H9 (cell line): ENCODE results near the gene PLGRKT. TPM values are rescaled to one million over a fixed set of nuclear protein-coding genes. Genes with fewer than 3 reads are reported as not detected.

Experiments
- DNase-seq: peaks from one replicate; pipeline ENCODE4 v3.0.0-alpha.2; 2017
- H2AFZ ChIP-seq: one replicate; pipeline ENCODE4 v1.6.1; 2013; ENCODE audit warnings: mild to moderate bottlenecking, low read length, control low read depth, moderate library complexity
- H2AK5ac ChIP-seq: 2 replicates; pipeline ENCODE4 v1.6.1; 2013; ENCODE audit warnings: low read length, control low read depth, mixed read lengths; ENCODE audit not compliant: insufficient read length
- H2BK120ac ChIP-seq: one replicate; pipeline ENCODE4 v1.6.1; 2013; ENCODE audit warnings: low read depth, mild to moderate bottlenecking, low read length, control low read depth, inconsistent platforms; ENCODE audit not compliant: poor library complexity, severe bottlenecking
- H2BK12ac ChIP-seq: 2 replicates; pipeline ENCODE4 v1.6.1; 2013; ENCODE audit warnings: low read length, control low read depth, mixed read lengths, low read depth; ENCODE audit not compliant: insufficient read length
- H2BK15ac ChIP-seq: 2 replicates; pipeline ENCODE4 v1.6.1; 2013; ENCODE audit warnings: low read depth, low read length, control low read depth
- H2BK20ac ChIP-seq: one replicate; pipeline ENCODE4 v1.6.1; 2013; ENCODE audit warnings: low read depth, mild to moderate bottlenecking, low read length, control low read depth, inconsistent platforms; ENCODE audit not compliant: poor library complexity, severe bottlenecking
- H2BK5ac ChIP-seq: 2 replicates; pipeline ENCODE4 v1.6.1; 2013; ENCODE audit warnings: low read length, control low read depth, mixed read lengths; ENCODE audit not compliant: insufficient read length
- H3K14ac ChIP-seq: 2 replicates; pipeline ENCODE4 v1.6.1; 2013; ENCODE audit warnings: low read length, control low read depth; ENCODE audit not compliant: insufficient read depth
- H3K18ac ChIP-seq: 2 replicates; pipeline ENCODE4 v1.6.1; 2013; ENCODE audit warnings: low read depth, mild to moderate bottlenecking, mixed read lengths, low read length, control low read depth; ENCODE audit not compliant: insufficient read length
- H3K23ac ChIP-seq: 2 replicates; pipeline ENCODE4 v1.6.1; 2013; ENCODE audit warnings: low read length, control low read depth, mixed read lengths, low read depth; ENCODE audit not compliant: insufficient read length
- H3K23me2 ChIP-seq: 2 replicates; pipeline ENCODE4 v1.6.1; 2013; ENCODE audit warnings: low read depth, mild to moderate bottlenecking, mixed read lengths, low read length, control low read depth; ENCODE audit not compliant: insufficient read length, poor library complexity, severe bottlenecking
- H3K27ac ChIP-seq: 2 replicates; pipeline ENCODE4 v1.5.1; 2013; ENCODE audit warnings: low read length, control low read depth, mixed read lengths, low read depth; ENCODE audit not compliant: insufficient read length
- H3K27me3 ChIP-seq: 2 replicates; pipeline ENCODE4 v1.6.1; 2013; ENCODE audit warnings: low read length, control low read depth, inconsistent platforms; ENCODE audit not compliant: insufficient read depth
- H3K4ac ChIP-seq: 2 replicates; pipeline ENCODE4 v1.6.1; 2013; ENCODE audit warnings: low read depth, mild to moderate bottlenecking, control low read depth, inconsistent platforms, low read length, moderate library complexity
- H3K4me1 ChIP-seq: 2 replicates; pipeline ENCODE4 v1.6.1; 2013; ENCODE audit warnings: low read length, control low read depth, inconsistent platforms; ENCODE audit not compliant: insufficient read depth
- H3K4me2 ChIP-seq: 2 replicates; pipeline ENCODE4 v1.6.1; 2013; ENCODE audit warnings: low read length, control low read depth, mixed read lengths; ENCODE audit not compliant: insufficient read length, insufficient read depth
- H3K56ac ChIP-seq: 2 replicates; pipeline ENCODE4 v1.6.1; 2013; ENCODE audit warnings: low read depth, mild to moderate bottlenecking, mixed read lengths, low read length, control low read depth; ENCODE audit not compliant: insufficient read length
- H3K79me1 ChIP-seq: 2 replicates; pipeline ENCODE4 v1.6.1; 2013; ENCODE audit warnings: low read depth, mild to moderate bottlenecking, moderate library complexity, low read length, control low read depth, inconsistent platforms; ENCODE audit not compliant: insufficient read depth, poor library complexity, severe bottlenecking
- H3K79me2 ChIP-seq: 2 replicates; pipeline ENCODE4 v1.6.1; 2013; ENCODE audit warnings: low read length, control low read depth, inconsistent platforms; ENCODE audit not compliant: insufficient read depth
- H3K9ac ChIP-seq: 2 replicates; pipeline ENCODE4 v1.6.1; 2013; ENCODE audit warnings: low read length, control low read depth, mixed read lengths; ENCODE audit not compliant: insufficient read length; ENCODE audit errors: extremely low read depth
- H3K9me3 ChIP-seq: one replicate; pipeline ENCODE4 v1.6.1; 2013; ENCODE audit warnings: low read depth, low read length, inconsistent platforms; ENCODE audit not compliant: control insufficient read depth
- H3T11ph ChIP-seq: one replicate; pipeline ENCODE4 v1.6.1; 2013; ENCODE audit warnings: mild to moderate bottlenecking, low read length, control low read depth, inconsistent platforms
- H4K20me1 ChIP-seq: one replicate; pipeline ENCODE4 v1.6.1; 2013; ENCODE audit not compliant: control insufficient read depth, insufficient read length, insufficient read depth
- H4K5ac ChIP-seq: 2 replicates; pipeline ENCODE4 v1.6.1; 2013; ENCODE audit warnings: low read depth, mild to moderate bottlenecking, mixed read lengths, low read length, control low read depth; ENCODE audit not compliant: insufficient read length
- H4K8ac ChIP-seq: replicated peaks from 2 replicates; pipeline ENCODE4 v1.6.1; 2013; ENCODE audit warnings: low read length, control low read depth, mixed read lengths, low read depth; ENCODE audit not compliant: insufficient read length
- H4K91ac ChIP-seq: 2 replicates; pipeline ENCODE4 v1.6.1; 2013; ENCODE audit warnings: low read depth, mild to moderate bottlenecking, moderate library complexity, mixed read lengths, low read length, control low read depth; ENCODE audit not compliant: insufficient read length
- H3K27ac Mint-ChIP-seq, 3 experiments: 2 replicates in 2 of 3; 3 replicates in 1 of 3; pipeline ENCODE4 v1.8.0; 2020 to 2021; ENCODE audit warnings: mixed read lengths in 3 of 3, mild to moderate bottlenecking in 1 of 3, moderate library complexity in 1 of 3
- H3K27me3 Mint-ChIP-seq: 2 replicates; pipeline ENCODE4 v1.8.0; 2021; ENCODE audit warnings: low read depth, mild to moderate bottlenecking, moderate library complexity, mixed read lengths
- H3K36me3 Mint-ChIP-seq, 3 experiments: 2 replicates in 2 of 3; 3 replicates in 1 of 3; pipeline ENCODE4 v1.8.0; 2020 to 2021; ENCODE audit warnings: low read depth in 3 of 3, mixed read lengths in 3 of 3; ENCODE audit not compliant: insufficient read depth in 1 of 3
- H3K4me1 Mint-ChIP-seq, 2 experiments: 2 replicates each; pipeline ENCODE4 v1.8.0; 2020; ENCODE audit warnings: mixed read lengths in 2 of 2
- H3K4me3 Mint-ChIP-seq, 2 experiments: 2 replicates in 1 of 2; 3 replicates in 1 of 2; pipeline ENCODE4 v1.8.0; 2020 to 2021; ENCODE audit warnings: mild to moderate bottlenecking in 2 of 2, mixed read lengths in 2 of 2, moderate library complexity in 1 of 2
- H3K9me3 Mint-ChIP-seq, 2 experiments: 2 replicates in 1 of 2; 3 replicates in 1 of 2; pipeline ENCODE4 v1.8.0; 2020; ENCODE audit warnings: mild to moderate bottlenecking in 2 of 2, mixed read lengths in 2 of 2, moderate library complexity in 1 of 2
- CTCF ChIP-seq: fragments of 200-600 bp; sonication (generic); conservative IDR thresholded peaks from 3 replicates; pipeline ENCODE4 v1.8.0; 2021; ENCODE audit warnings: antibody characterized with exemption, mild to moderate bottlenecking
- WGBS: extraction: QIAGEN DNeasy Blood & Tissue Kit; methylation state at CpG from one replicate; pipeline ENCODE4 v1.1.7; 2013; ENCODE audit warnings: missing lambda C conversion rate, low lambda C conversion rate, mixed read lengths; ENCODE audit not compliant: insufficient read length; ENCODE audit errors: extremely low coverage; 5-methylcytosine and 5-hydroxymethylcytosine counted together
- total RNA-seq: library from RNA; stranded (reverse); gene quantifications from 2 replicates; pipeline ENCODE4 v1.2.1, GENCODE V29; 2021

Gene PLGRKT
- total RNA-seq, 1 experiment from 2014 or later, result 19.6 TPM

- no peak overlapping the region for H3T11ph ChIP-seq
- no peak overlapping the region for H3K4me2 ChIP-seq
- H3K4me1 ChIP-seq, result peaks cover 2% of the 10 kb centered on the region; the same call in 1 of the 2 replicates
- H2AK5ac ChIP-seq, result no peak overlapping the region
- Mint-ChIP-seq H3K9me3 (no peaks in the 10 kb centered on the region), H3K4me3 (no peak overlapping the region), H3K36me3 (peaks cover 0 to 6% (median 0%) of the 10 kb centered on the region in 3 experiments; a peak in 1 of 7 replicates), H3K27ac (peak overlapping the region in 1 of 3 experiments; percentile 12; a peak in 2 of 7 replicates), H3K27me3 (peaks cover 3% of the 10 kb centered on the region; the same call in 1 of the 2 replicates), H3K4me1 (peaks cover 16 to 18% of the 10 kb centered on the region in 2 experiments)
- no peaks in the 10 kb centered on the region for H3K79me2 ChIP-seq
- H3K23me2 ChIP-seq, result no peaks in the 10 kb centered on the region
- H4K5ac ChIP-seq, result no peak overlapping the region
- H2BK12ac ChIP-seq, result no peak overlapping the region
- no peak overlapping the region for H2BK20ac ChIP-seq
- no peak overlapping the region for H2BK15ac ChIP-seq
- no peak overlapping the region for H2BK5ac ChIP-seq
- TF ChIP-seq CTCF, result no peak
- H4K8ac ChIP-seq, result no peak overlapping the region
- H3K9ac ChIP-seq, result no peak overlapping the region
- no peak overlapping the region for H3K18ac ChIP-seq
- H3K9me3 ChIP-seq, result no peaks in the 10 kb centered on the region
- no CpG with 5 or more reads among the region's 2 CpGs for WGBS
- no peak overlapping the region for H3K56ac ChIP-seq
- DNase-seq, result no peak
- H3K79me1 ChIP-seq, result no peaks in the 10 kb centered on the region
- no peak overlapping the region for H3K27ac ChIP-seq
- no peak overlapping the region for H3K14ac ChIP-seq
- H2BK120ac ChIP-seq, result no peak overlapping the region
- no peaks in the 10 kb centered on the region for H3K27me3 ChIP-seq
- H2AFZ ChIP-seq, result no peak overlapping the region
- H3K23ac ChIP-seq, result no peak overlapping the region
- H4K20me1 ChIP-seq, result no peaks in the 10 kb centered on the region
- no peak overlapping the region for H3K4ac ChIP-seq
- no peak overlapping the region for H4K91ac ChIP-seq
Measured at GRCh38 chr9:5421163-5421562, 16.6 kb downstream of the PLGRKT start.
